ENCODE results near the gene KCNJ15. TPM values are rescaled to one million over a fixed set of nuclear protein-coding genes. Genes with fewer than 3 reads are reported as not detected.

KCNJ15 gene
- total and polyA plus RNA-seq, 10 of the 15 experiments (the other 5 are each of a cell fraction or from before 2014, with no cell fraction given) = 0.05 to 2.7 (median 0.33) TPM; not detected in 6

- Histone ChIP-seq H3K4me1 (ENCODE audit: control insufficient read depth, insufficient read depth, low read length) (no peaks in the 10 kb centered on the region), H3K4me2 (ENCODE audit: control insufficient read depth, insufficient read depth) (no peak overlapping the region), H4K20me1 (ENCODE audit: control insufficient read depth, insufficient read depth) (no peaks in the 10 kb centered on the region), H3K36me3 (ENCODE audit: control insufficient read depth in 2 of 2, insufficient read depth in 2 of 2, low read length in 1 of 2) (no peaks in the 10 kb centered on the region), H3K9ac (ENCODE audit: control insufficient read depth, insufficient read depth, low read length) (no peak overlapping the region), H3K9me3 (replicated peaks; ENCODE audit: control insufficient read depth, insufficient read depth, low read length) (no peaks in the 10 kb centered on the region), H3K4me3 (no peak overlapping the region), H3K27ac (ENCODE audit: control insufficient read depth, insufficient read depth) (no peak overlapping the region), H3K79me2 (ENCODE audit: control insufficient read depth, insufficient read depth, low read length) (no peaks in the 10 kb centered on the region), H2AFZ (ENCODE audit: control insufficient read depth, low read depth, low read length) (no peak overlapping the region), H3K27me3 (replicated peaks in 1 of 2; ENCODE audit: control insufficient read depth in 2 of 2, insufficient read depth in 2 of 2, low read length in 1 of 2) (no peaks in the 10 kb centered on the region)
- ChIA-PET SMC1A (ENCODE audit: uncharacterized antibody, unreplicated experiment) (interaction anchor here (1.2 to 5.7 kb wide), 5 partner anchors 11 to 68 kb away, joined by 3 to 57 read pairs (median 4); no protein-coding TSS in a partner anchor), RAD21 (ENCODE audit: unreplicated experiment) (interaction anchor here (0.9 kb wide), 1 partner anchor 18 kb away, joined by 6 read pairs; no protein-coding TSS in a partner anchor), CTCF (interaction anchor here (1.0 to 1.4 kb wide), 4 partner anchors 11 to 130 kb away, joined by 3 to 4 read pairs (median 4); no protein-coding TSS in a partner anchor), POLR2A (no interaction called here)
- FAIRE-seq (no peak), DNase-seq (ENCODE audit: low read depth, low spot score) (no peak), ATAC-seq (peak; percentile 64)
- intact Hi-C loops (cut with micrococcal nuclease; ENCODE audit: unreplicated experiment) = loop anchor here (2.0 kb wide), 1 partner anchor 21 kb away; no protein-coding TSS in a partner anchor
- 20% methylated on average over 14 of the region's 14 CpGs for WGBS (ENCODE audit: insufficient coverage, insufficient replicate concordance, low lambda C conversion rate, missing lambda C conversion rate)
- in situ Hi-C loops (cut with MboI) = no loop called here
- no TSS peak for BruUV-seq (replicated peaks)
- TF ChIP-seq SPI1 (IDR thresholded peaks at IDR 0.05; ENCODE audit: borderline replicate concordance, insufficient read depth, low read depth, low read length) (peak; percentile 19; the same call in 1 of the 2 replicates), ZBTB33 (IDR thresholded peaks at IDR 0.05) (no peak), IKZF1 (conservative IDR thresholded peaks at IDR 0.05) (peak; percentile 63; the same call in 1 of the 2 replicates), IKZF2 (IDR thresholded peaks at IDR 0.05) (peak in 1 of 2 experiments; percentile 47; a peak in 1 of 4 replicates), RFX5 (IDR thresholded peaks at IDR 0.05; ENCODE audit: low read depth, low read length) (no peak), NFYA (IDR thresholded peaks at IDR 0.05; ENCODE audit: borderline replicate concordance, low read depth, low read length) (no peak), HDAC6 (IDR thresholded peaks at IDR 0.05; ENCODE audit: unreplicated experiment) (no peak), SUPT20H (IDR thresholded peaks at IDR 0.05; ENCODE audit: borderline replicate concordance, control insufficient read depth, low read depth, low read length) (no peak), E4F1 (IDR thresholded peaks at IDR 0.05; ENCODE audit: borderline replicate concordance, partially characterized antibody) (no peak), RCOR1 (conservative IDR thresholded peaks at IDR 0.05; ENCODE audit: low read depth, low read length) (no peak), RELB (IDR thresholded peaks at IDR 0.05; ENCODE audit: low read depth) (peak; percentile 21; the same call in 1 of the 2 replicates), MYC (IDR thresholded peaks at IDR 0.05; ENCODE audit: insufficient read depth, insufficient read length, insufficient replicate concordance, low read length, severe bottlenecking) (no peak), MYB (IDR thresholded peaks at IDR 0.05; ENCODE audit: borderline replicate concordance, low read depth, low read length) (no peak), IRF5 (IDR thresholded peaks at IDR 0.05; ENCODE audit: borderline replicate concordance) (no peak)
Measured at GRCh38 chr21:38289705-38290485, 33.1 kb downstream of the KCNJ15 start.

Measured in GM12878 (cell line).